NT2/D1 (cell line): ENCODE results near the gene DHX58.

ENCODE experiments used
- SUZ12 ChIP-seq: IDR thresholded peaks from 2 replicates; pipeline ENCODE4 v1.6.1; 2011; ENCODE audit not compliant: insufficient read length, insufficient read depth; ENCODE audit errors: extremely low read depth
- ZNF274 ChIP-seq: IDR thresholded peaks from 2 replicates; pipeline ENCODE4 v1.6.1; 2011; ENCODE audit warnings: mild to moderate bottlenecking, low read depth, low read length

GRCh38 chr17:42081516-42082129, 30.9 kb downstream of the DHX58 start:
- no peak for TF ChIP-seq ZNF274
- TF ChIP-seq SUZ12 = no peak
